ENCODE results near the gene EP400.

- TF ChIP-seq CTCF (IDR thresholded peaks at IDR 0.05) (no peak), POLR2A (IDR thresholded peaks at IDR 0.05) (no peak)
Observed at GRCh38 chr12:131990980-131991305, 41.2 kb downstream of the EP400 start.

Measured in adrenal gland (tissue), 5 donors.